Measurements from ENCODE around the gene TTC7B. TPM values are rescaled to one million over a fixed set of nuclear protein-coding genes. Genes with fewer than 3 reads are reported as not detected.

Gene TTC7B
- total and polyA plus RNA-seq, 2 of the 13 experiments (the other 11 are each of a cell fraction or from before 2014, with no cell fraction given), result 1.3 to 3.2 TPM

GRCh38 chr14:90799420-90799819 lies 16.8 kb downstream of the TTC7B start:
- Histone ChIP-seq H2AFZ (ENCODE audit: low read length) (no peak overlapping the region), H3K9me3 (ENCODE audit: low read length) (no peaks in the 10 kb centered on the region), H3K9ac (ENCODE audit: insufficient read depth, low read depth, low read length) (no peak overlapping the region), H3K36me3 (replicated peaks in 1 of 2; ENCODE audit: control insufficient read depth in 1 of 2, insufficient read depth in 2 of 2, low read length in 2 of 2) (no peaks in the 10 kb centered on the region), H4K20me1 (ENCODE audit: insufficient read depth, low read length) (no peaks in the 10 kb centered on the region), H3K27me3 (ENCODE audit: control insufficient read depth in 1 of 2, insufficient read depth in 2 of 2, low read length in 2 of 2) (no peaks in the 10 kb centered on the region; a peak in 1 of 5 replicates), H3K79me2 (ENCODE audit: insufficient read depth, low read length) (no peaks in the 10 kb centered on the region), H3K4me1 (ENCODE audit: insufficient read depth, low read length) (no peaks in the 10 kb centered on the region), H3K4me3 (replicated peaks in 1 of 3; ENCODE audit: insufficient read depth in 1 of 3, low read depth in 2 of 3, low read length in 3 of 3) (no peak overlapping the region), H3K27ac (ENCODE audit: extremely low read length, insufficient read depth, low read length) (no peak overlapping the region), H3K4me2 (ENCODE audit: low read depth, low read length) (no peak overlapping the region)
- WGBS (ENCODE audit: low lambda C conversion rate), result 66% methylated on average over 5 of the region's 5 CpGs
- intact Hi-C loops (cut with micrococcal nuclease; ENCODE audit: unreplicated experiment), result no loop called here
- in situ Hi-C loops (cut with HindIII; ENCODE audit: extremely low pct_ligation_motif_present, low pct_unique_long_range_greater_than_20kb), result no loop called here
- FAIRE-seq (no peak), DNase-seq (ENCODE audit: low spot score) (no peak), ATAC-seq (no peak)
- CTCF ChIA-PET (ENCODE audit: low intra/inter-chr PET ratio, low total read pairs), result interaction anchor here (0.7 kb wide), 1 partner anchor 15 kb away, joined by 3 read pairs; no protein-coding TSS in a partner anchor
- no TSS peak for BruUV-seq (replicated peaks)
- TF ChIP-seq, protein P1, sequence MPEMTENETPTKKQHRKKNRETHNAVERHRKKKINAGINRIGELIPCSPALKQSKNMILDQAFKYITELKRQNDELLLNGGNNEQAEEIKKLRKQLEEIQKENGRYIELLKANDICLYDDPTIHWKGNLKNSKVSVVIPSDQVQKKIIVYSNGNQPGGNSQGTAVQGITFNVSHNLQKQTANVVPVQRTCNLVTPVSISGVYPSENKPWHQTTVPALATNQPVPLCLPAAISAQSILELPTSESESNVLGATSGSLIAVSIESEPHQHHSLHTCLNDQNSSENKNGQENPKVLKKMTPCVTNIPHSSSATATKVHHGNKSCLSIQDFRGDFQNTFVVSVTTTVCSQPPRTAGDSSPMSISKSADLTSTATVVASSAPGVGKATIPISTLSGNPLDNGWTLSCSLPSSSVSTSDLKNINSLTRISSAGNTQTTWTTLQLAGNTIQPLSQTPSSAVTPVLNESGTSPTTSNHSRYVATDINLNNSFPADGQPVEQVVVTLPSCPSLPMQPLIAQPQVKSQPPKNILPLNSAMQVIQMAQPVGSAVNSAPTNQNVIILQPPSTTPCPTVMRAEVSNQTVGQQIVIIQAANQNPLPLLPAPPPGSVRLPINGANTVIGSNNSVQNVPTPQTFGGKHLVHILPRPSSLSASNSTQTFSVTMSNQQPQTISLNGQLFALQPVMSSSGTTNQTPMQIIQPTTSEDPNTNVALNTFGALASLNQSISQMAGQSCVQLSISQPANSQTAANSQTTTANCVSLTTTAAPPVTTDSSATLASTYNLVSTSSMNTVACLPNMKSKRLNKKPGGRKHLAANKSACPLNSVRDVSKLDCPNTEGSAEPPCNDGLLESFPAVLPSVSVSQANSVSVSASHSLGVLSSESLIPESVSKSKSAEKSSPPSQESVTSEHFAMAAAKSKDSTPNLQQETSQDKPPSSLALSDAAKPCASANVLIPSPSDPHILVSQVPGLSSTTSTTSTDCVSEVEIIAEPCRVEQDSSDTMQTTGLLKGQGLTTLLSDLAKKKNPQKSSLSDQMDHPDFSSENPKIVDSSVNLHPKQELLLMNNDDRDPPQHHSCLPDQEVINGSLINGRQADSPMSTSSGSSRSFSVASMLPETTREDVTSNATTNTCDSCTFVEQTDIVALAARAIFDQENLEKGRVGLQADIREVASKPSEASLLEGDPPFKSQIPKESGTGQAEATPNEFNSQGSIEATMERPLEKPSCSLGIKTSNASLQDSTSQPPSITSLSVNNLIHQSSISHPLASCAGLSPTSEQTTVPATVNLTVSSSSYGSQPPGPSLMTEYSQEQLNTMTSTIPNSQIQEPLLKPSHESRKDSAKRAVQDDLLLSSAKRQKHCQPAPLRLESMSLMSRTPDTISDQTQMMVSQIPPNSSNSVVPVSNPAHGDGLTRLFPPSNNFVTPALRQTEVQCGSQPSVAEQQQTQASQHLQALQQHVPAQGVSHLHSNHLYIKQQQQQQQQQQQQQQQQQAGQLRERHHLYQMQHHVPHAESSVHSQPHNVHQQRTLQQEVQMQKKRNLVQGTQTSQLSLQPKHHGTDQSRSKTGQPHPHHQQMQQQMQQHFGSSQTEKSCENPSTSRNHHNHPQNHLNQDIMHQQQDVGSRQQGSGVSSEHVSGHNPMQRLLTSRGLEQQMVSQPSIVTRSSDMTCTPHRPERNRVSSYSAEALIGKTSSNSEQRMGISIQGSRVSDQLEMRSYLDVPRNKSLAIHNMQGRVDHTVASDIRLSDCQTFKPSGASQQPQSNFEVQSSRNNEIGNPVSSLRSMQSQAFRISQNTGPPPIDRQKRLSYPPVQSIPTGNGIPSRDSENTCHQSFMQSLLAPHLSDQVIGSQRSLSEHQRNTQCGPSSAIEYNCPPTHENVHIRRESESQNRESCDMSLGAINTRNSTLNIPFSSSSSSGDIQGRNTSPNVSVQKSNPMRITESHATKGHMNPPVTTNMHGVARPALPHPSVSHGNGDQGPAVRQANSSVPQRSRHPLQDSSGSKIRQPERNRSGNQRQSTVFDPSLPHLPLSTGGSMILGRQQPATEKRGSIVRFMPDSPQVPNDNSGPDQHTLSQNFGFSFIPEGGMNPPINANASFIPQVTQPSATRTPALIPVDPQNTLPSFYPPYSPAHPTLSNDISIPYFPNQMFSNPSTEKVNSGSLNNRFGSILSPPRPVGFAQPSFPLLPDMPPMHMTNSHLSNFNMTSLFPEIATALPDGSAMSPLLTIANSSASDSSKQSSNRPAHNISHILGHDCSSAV (CRISPR knock-in tag; IDR thresholded peaks at IDR 0.05; ENCODE audit: borderline replicate concordance), result no peak
- TF ChIP-seq WIZ (CRISPR knock-in tag; IDR thresholded peaks at IDR 0.05) (no peak), CENPT (CRISPR knock-in tag; IDR thresholded peaks at IDR 0.05; ENCODE audit: low read depth) (no peak), KAT7 (CRISPR knock-in tag; IDR thresholded peaks at IDR 0.05; ENCODE audit: borderline replicate concordance) (no peak), ZNF746 (CRISPR knock-in tag; IDR thresholded peaks at IDR 0.05) (no peak), FOSL1 (CRISPR knock-in tag; IDR thresholded peaks at IDR 0.05; ENCODE audit: borderline replicate concordance) (no peak), GPN1 (CRISPR knock-in tag; IDR thresholded peaks at IDR 0.05; ENCODE audit: borderline replicate concordance) (no peak), NR2F2 (IDR thresholded peaks at IDR 0.05; ENCODE audit: borderline replicate concordance, low read depth) (no peak), ZIK1 (CRISPR knock-in tag; IDR thresholded peaks at IDR 0.05; ENCODE audit: borderline replicate concordance, low read depth) (no peak), SMARCE1 (IDR thresholded peaks at IDR 0.05; ENCODE audit: borderline replicate concordance) (no peak), PPARG (CRISPR knock-in tag; conservative IDR thresholded peaks at IDR 0.05) (no peak), KAT8 (CRISPR knock-in tag; IDR thresholded peaks at IDR 0.05) (no peak)
- TF ChIP-seq, protein P2, sequence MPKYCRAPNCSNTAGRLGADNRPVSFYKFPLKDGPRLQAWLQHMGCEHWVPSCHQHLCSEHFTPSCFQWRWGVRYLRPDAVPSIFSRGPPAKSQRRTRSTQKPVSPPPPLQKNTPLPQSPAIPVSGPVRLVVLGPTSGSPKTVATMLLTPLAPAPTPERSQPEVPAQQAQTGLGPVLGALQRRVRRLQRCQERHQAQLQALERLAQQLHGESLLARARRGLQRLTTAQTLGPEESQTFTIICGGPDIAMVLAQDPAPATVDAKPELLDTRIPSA (CRISPR knock-in tag; IDR thresholded peaks at IDR 0.05; ENCODE audit: borderline replicate concordance), result no peak
- POLR2A ChIA-PET, result no interaction called here
